ENCODE data around the gene TPRX2. TPM values are rescaled to one million over a fixed set of nuclear protein-coding genes. Genes with fewer than 3 reads are reported as not detected.
"Not testable (repeated sequence)": the region's sequence is repeated elsewhere in the genome, so short reads cannot be mapped to it uniquely, and the experiment has no call there.

Gene TPRX2
- total RNA-seq, 1 donor from 2014 or later, result not detected

DNA sequence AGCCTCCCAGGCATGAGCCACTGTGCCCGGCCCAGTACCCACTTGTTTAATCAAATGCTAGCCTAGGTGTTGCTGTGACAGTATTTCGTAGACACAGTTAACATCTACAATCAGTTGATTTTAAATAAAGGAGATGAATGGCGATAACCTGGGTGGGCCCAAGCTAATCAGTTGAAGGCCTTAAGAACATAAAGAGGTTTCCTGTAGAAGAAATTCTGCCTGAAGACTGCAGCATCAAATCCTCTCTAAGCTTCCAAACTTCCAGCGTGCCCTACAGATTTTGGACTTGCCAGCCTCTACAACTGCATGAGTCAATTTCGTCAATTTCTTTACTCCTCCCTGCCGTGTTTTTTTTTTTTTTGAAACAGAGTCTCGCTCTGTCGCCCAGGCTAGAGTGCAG, 40.3 kb downstream of the TPRX2 start:
- no peaks in the 10 kb centered on the region for H3K9me3 Mint-ChIP-seq (ENCODE audit: unreplicated experiment)
- no peaks in the 10 kb centered on the region for H3K4me1 Mint-ChIP-seq (ENCODE audit: low read depth, unreplicated experiment)
- H3K36me3 Mint-ChIP-seq (ENCODE audit: unreplicated experiment), result no peaks in the 10 kb centered on the region
- DNase-seq, result no peak
- no peak overlapping the region for H3K27ac Mint-ChIP-seq (ENCODE audit: unreplicated experiment)
- TF ChIP-seq, protein P1, sequence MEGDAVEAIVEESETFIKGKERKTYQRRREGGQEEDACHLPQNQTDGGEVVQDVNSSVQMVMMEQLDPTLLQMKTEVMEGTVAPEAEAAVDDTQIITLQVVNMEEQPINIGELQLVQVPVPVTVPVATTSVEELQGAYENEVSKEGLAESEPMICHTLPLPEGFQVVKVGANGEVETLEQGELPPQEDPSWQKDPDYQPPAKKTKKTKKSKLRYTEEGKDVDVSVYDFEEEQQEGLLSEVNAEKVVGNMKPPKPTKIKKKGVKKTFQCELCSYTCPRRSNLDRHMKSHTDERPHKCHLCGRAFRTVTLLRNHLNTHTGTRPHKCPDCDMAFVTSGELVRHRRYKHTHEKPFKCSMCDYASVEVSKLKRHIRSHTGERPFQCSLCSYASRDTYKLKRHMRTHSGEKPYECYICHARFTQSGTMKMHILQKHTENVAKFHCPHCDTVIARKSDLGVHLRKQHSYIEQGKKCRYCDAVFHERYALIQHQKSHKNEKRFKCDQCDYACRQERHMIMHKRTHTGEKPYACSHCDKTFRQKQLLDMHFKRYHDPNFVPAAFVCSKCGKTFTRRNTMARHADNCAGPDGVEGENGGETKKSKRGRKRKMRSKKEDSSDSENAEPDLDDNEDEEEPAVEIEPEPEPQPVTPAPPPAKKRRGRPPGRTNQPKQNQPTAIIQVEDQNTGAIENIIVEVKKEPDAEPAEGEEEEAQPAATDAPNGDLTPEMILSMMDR (IDR thresholded peaks at IDR 0.05; ENCODE audit: partially characterized antibody, unreplicated experiment), result no peak
- H3K4me3 Mint-ChIP-seq (ENCODE audit: unreplicated experiment), result no peak overlapping the region
- H3K27me3 Mint-ChIP-seq (ENCODE audit: unreplicated experiment), result no peaks in the 10 kb centered on the region

DNA sequence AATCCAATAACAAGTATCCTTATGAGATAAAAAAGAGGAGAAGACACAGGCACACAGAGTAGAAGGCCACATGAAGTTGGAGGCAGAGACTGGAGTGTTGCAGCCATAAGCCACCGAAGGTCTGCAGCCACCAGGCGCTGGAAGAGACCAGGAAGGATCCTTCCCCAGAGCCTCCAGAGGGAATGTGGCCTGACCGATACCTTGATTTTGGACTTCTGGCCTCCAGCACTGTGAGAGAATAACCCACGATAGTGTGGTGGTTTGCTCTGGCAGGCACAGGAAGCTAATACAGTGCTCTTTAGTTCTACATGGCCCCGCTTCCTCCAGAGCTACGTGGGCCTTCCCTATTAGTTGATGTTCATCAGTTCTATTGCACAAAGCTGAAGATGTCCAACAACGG, 42.3 kb downstream of the TPRX2 start:
- Mint-ChIP-seq H3K9me3 (ENCODE audit: unreplicated experiment) (no peaks in the 10 kb centered on the region), H3K4me3 (ENCODE audit: unreplicated experiment) (no peak overlapping the region), H3K4me1 (ENCODE audit: low read depth, unreplicated experiment) (no peaks in the 10 kb centered on the region), H3K27ac (ENCODE audit: unreplicated experiment) (no peak overlapping the region), H3K27me3 (ENCODE audit: unreplicated experiment) (no peaks in the 10 kb centered on the region), H3K36me3 (ENCODE audit: unreplicated experiment) (no peaks in the 10 kb centered on the region)
- TF ChIP-seq, protein P1 (IDR thresholded peaks at IDR 0.05; ENCODE audit: partially characterized antibody, unreplicated experiment), result no peak
- no peak for DNase-seq

DNA sequence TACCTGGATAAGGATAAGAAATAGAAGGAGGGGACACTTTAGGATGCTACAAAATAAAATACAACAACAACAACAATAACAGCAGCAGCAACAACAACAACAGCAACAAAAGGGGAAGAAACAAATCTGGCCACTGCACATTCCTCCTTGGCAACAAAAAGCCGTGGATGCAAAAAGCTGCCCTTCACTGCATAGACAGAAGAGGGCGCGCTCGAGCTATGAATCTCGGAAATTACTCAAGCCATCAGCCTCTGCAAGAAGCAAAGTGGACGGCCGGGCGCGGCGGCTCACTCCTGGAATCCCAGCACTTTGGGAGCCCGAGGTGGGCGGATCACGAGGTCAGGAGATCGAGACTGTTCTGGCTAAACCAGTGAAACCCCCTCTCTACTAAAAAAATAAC, 50.3 kb downstream of the TPRX2 start:
- H3K4me1 Mint-ChIP-seq (ENCODE audit: low read depth, unreplicated experiment); H3K27ac Mint-ChIP-seq (ENCODE audit: unreplicated experiment); H3K36me3 Mint-ChIP-seq (ENCODE audit: unreplicated experiment); H3K27me3 Mint-ChIP-seq (ENCODE audit: unreplicated experiment); H3K9me3 Mint-ChIP-seq (ENCODE audit: unreplicated experiment); H3K4me3 Mint-ChIP-seq (ENCODE audit: unreplicated experiment): not testable (repeated sequence)
- TF ChIP-seq, protein P1 (IDR thresholded peaks at IDR 0.05; ENCODE audit: partially characterized antibody, unreplicated experiment), result peak; percentile 43
- DNase-seq, result peak; percentile 89

DNA sequence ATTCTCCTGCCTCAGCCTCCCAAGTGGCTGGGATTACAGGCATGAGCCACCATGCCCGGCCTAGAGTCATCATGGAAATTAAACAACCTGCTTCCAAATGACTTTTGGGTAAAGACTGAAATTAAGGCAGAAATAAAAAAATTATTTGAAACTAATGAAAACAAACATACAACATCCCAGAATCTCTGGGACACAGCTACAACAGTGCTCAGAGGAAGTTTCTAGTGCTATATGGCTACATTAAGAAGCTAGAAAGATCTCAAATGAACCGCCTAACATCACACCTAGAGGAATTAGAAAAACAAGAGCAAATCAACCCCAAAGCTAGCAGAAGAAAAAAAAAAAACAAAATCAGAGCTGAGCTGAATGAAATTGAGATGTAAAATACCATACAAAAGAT, 51.2 kb downstream of the TPRX2 start:
- not testable (repeated sequence) for H3K4me1 Mint-ChIP-seq (ENCODE audit: low read depth, unreplicated experiment); H3K27ac Mint-ChIP-seq (ENCODE audit: unreplicated experiment); H3K27me3 Mint-ChIP-seq (ENCODE audit: unreplicated experiment); H3K36me3 Mint-ChIP-seq (ENCODE audit: unreplicated experiment); H3K4me3 Mint-ChIP-seq (ENCODE audit: unreplicated experiment); DNase-seq; H3K9me3 Mint-ChIP-seq (ENCODE audit: unreplicated experiment)

Other genes with a start within 250 kb of the TPRX2 start
- 7.6 TPM for gene EHD2, start 145.8 kb upstream of the TPRX2 start, total RNA-seq (ENCODE audit: unreplicated experiment)
- gene NOP53, start 113.7 kb upstream of the TPRX2 start, total RNA-seq (ENCODE audit: unreplicated experiment), result 163 TPM
- gene SELENOW, start 80.5 kb upstream of the TPRX2 start, total RNA-seq (ENCODE audit: unreplicated experiment), result 291 TPM
- not detected for gene TPRX1, start 54.7 kb upstream of the TPRX2 start, total RNA-seq (ENCODE audit: unreplicated experiment)
- not detected for gene CRX, start 37.3 kb upstream of the TPRX2 start, total RNA-seq (ENCODE audit: unreplicated experiment)
- gene SULT2A1, start 27.1 kb downstream of the TPRX2 start, total RNA-seq (ENCODE audit: unreplicated experiment), result not detected
- gene BSPH1, start 132.9 kb downstream of the TPRX2 start, total RNA-seq (ENCODE audit: unreplicated experiment), result not detected
- not detected for gene ELSPBP1, start 135.4 kb downstream of the TPRX2 start, total RNA-seq (ENCODE audit: unreplicated experiment)
- not detected for gene CABP5, start 184.8 kb downstream of the TPRX2 start, total RNA-seq (ENCODE audit: unreplicated experiment)

All from glutamatergic neuron (in vitro differentiated cells).